ENCODE data around the gene FGF12. TPM values are rescaled to one million over a fixed set of nuclear protein-coding genes. Genes with fewer than 3 reads are reported as not detected.

The FGF12 gene
- total RNA-seq, 2 donors from 2014 or later: 0.25 to 0.48 TPM

- intact Hi-C loops (cut with DNase I): no loop called here
These were observed 502.6 kb downstream of the FGF12 start for GRCh38 chr3:192224634-192225155.

DNA sequence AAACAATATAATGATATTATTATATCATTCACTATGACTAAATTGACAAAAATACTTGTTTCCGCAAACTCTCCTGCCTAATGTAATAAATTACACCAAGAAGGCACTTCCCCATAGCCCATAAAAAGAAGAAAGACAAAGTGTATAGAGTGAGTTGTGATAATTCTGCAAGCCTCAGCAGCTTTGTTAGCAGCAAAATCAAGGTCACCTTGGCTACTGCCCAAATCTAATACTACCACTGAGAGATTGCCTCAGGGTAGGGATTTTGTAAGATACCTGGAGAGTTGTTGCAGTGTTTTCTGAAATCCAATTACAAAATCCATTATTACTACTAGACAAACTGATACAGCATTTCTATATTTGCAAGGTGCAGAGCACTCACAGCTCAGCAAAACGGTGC, 503.5 kb downstream of the FGF12 start:
- no peaks in the 10 kb centered on the region for H3K4me1 ChIP-seq
- H3K27ac ChIP-seq: no peak overlapping the region
- H3K36me3 ChIP-seq: no peaks in the 10 kb centered on the region
- intact Hi-C loops (cut with DNase I): no loop called here
- no peaks in the 10 kb centered on the region for H3K27me3 ChIP-seq
- H3K9me3 ChIP-seq: no peaks in the 10 kb centered on the region
- no peak overlapping the region for H3K4me3 ChIP-seq
- no peak overlapping the region for H3K9ac ChIP-seq (ENCODE audit: low read depth in 2 of 2, low read length in 2 of 2)
- TF ChIP-seq CTCF (IDR thresholded peaks at IDR 0.05): no peak
- DNase-seq: no peak

More at GRCh38 chr3:192224634-192225155, 502.6 kb downstream of the FGF12 start:
- H3K27me3 ChIP-seq: no peaks in the 10 kb centered on the region
- H3K27ac ChIP-seq: no peak overlapping the region
- no peak for TF ChIP-seq CTCF (IDR thresholded peaks at IDR 0.05)
- no peaks in the 10 kb centered on the region for H3K36me3 ChIP-seq
- no peak overlapping the region for H3K9ac ChIP-seq (ENCODE audit: low read depth in 2 of 2, low read length in 2 of 2)
- no peak for DNase-seq
- no peaks in the 10 kb centered on the region for H3K9me3 ChIP-seq
- H3K4me3 ChIP-seq: no peak overlapping the region
- no peaks in the 10 kb centered on the region for H3K4me1 ChIP-seq

DNA sequence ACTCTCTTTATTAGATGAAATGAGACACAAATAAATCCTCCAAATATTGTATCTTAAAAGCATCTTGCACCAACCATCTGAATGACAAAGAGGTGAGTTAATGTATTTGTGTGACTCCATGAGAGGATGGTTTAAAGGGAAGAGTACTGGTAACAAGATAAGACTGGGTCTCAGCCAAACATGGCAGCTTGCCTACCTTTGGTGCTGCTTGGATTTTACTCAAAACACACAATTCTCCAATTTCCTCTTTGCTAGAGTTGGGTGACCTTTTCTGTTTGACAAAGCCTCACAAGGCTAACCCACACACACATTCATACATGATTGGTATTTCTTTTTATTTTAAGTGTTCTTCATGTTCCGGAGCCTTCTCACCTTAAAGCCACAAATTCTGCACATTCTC, 506.4 kb downstream of the FGF12 start:
- Histone ChIP-seq H3K9me3 (no peaks in the 10 kb centered on the region), H3K27me3 (no peaks in the 10 kb centered on the region), H3K27ac (no peak overlapping the region), H3K4me3 (no peak overlapping the region), H3K9ac (ENCODE audit: low read depth in 2 of 2, low read length in 2 of 2) (no peak overlapping the region), H3K4me1 (no peaks in the 10 kb centered on the region), H3K36me3 (no peaks in the 10 kb centered on the region)
- no peak for DNase-seq
- intact Hi-C loops (cut with DNase I): no loop called here
- no peak for TF ChIP-seq CTCF (IDR thresholded peaks at IDR 0.05)

- Histone ChIP-seq H3K27ac (no peak overlapping the region), H3K9me3 (no peaks in the 10 kb centered on the region), H3K4me3 (no peak overlapping the region), H3K9ac (ENCODE audit: low read depth in 2 of 2, low read length in 2 of 2) (no peak overlapping the region), H3K27me3 (no peaks in the 10 kb centered on the region), H3K4me1 (no peaks in the 10 kb centered on the region), H3K36me3 (no peaks in the 10 kb centered on the region)
- no peak for TF ChIP-seq CTCF (IDR thresholded peaks at IDR 0.05)
- intact Hi-C loops (cut with DNase I): no loop called here
- DNase-seq: no peak
These were observed 507.4 kb downstream of the FGF12 start for GRCh38 chr3:192219926-192220325.

DNA sequence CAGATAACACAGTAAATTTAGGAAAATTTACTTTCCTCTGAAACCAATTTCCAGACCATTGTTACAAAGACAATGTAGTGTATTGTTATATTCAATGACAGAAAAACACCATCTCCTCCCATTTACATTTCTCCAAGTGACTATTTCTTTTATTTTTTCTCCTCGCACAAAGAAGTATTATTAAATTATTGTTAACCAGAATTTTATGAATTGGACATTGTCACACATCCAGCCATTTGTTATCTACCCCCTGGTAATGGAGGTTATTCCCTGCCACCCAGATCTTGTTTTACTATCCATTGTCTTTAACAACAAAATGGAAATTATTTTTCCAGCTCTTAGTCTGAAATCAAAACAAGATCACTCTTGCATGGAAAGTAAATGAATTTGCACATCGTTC, 511.3 kb downstream of the FGF12 start:
- intact Hi-C loops (cut with DNase I): no loop called here
- Histone ChIP-seq H3K9ac (ENCODE audit: low read depth in 2 of 2, low read length in 2 of 2) (no peak overlapping the region), H3K4me3 (no peak overlapping the region), H3K27ac (no peak overlapping the region), H3K9me3 (no peaks in the 10 kb centered on the region), H3K27me3 (no peaks in the 10 kb centered on the region), H3K36me3 (no peaks in the 10 kb centered on the region), H3K4me1 (no peaks in the 10 kb centered on the region)
- no peak for DNase-seq
- no peak for TF ChIP-seq CTCF (IDR thresholded peaks at IDR 0.05)
